Measurements from ENCODE around the gene ERGIC3.

The ERGIC3 gene

GRCh38 chr20:35586751-35587425 is 45.0 kb downstream of the ERGIC3 start:
- FAIRE-seq (no peak), DNase-seq (ENCODE audit: insufficient read length, low spot score) (no peak)
- no peak for TF ChIP-seq CTCF (IDR thresholded peaks at IDR 0.05; ENCODE audit: insufficient read depth, missing control alignments)

DNA sequence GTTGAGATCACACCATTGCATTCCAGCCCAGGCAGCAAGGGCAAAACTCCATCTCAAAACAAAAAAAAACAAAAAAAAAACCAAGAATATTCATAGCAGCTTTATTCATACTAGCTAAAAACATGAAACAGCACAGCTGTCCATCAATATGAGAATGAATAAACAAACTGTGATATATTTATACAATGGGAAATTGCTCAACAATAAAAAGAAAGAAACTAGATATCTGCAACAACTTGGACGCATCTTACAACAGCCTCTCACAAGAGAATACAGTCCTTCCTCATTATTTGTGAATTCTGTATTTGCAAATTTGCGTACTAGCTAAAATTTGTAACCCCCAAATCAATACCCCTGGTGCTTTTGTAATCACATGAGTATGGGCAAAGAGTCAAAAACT is 45.6 kb downstream of the ERGIC3 start:
- FAIRE-seq, result no peak

GRCh38 chr20:35588397-35588796 is 46.5 kb downstream of the ERGIC3 start:
- DNase-seq (ENCODE audit: insufficient read length, low spot score) (no peak), FAIRE-seq (no peak)
- TF ChIP-seq CTCF (IDR thresholded peaks at IDR 0.05; ENCODE audit: insufficient read depth, missing control alignments), result no peak

More for the DNA sequence above, 45.6 kb downstream of the ERGIC3 start:
- no peak for TF ChIP-seq CTCF (IDR thresholded peaks at IDR 0.05; ENCODE audit: insufficient read depth, missing control alignments)
- no peak for DNase-seq (ENCODE audit: insufficient read length, low spot score)

GRCh38 chr20:35592339-35592974 is 50.6 kb downstream of the ERGIC3 start:
- FAIRE-seq, result no peak
- no peak for TF ChIP-seq CTCF (IDR thresholded peaks at IDR 0.05; ENCODE audit: insufficient read depth, missing control alignments)
- DNase-seq (ENCODE audit: insufficient read length, low spot score), result no peak

DNA sequence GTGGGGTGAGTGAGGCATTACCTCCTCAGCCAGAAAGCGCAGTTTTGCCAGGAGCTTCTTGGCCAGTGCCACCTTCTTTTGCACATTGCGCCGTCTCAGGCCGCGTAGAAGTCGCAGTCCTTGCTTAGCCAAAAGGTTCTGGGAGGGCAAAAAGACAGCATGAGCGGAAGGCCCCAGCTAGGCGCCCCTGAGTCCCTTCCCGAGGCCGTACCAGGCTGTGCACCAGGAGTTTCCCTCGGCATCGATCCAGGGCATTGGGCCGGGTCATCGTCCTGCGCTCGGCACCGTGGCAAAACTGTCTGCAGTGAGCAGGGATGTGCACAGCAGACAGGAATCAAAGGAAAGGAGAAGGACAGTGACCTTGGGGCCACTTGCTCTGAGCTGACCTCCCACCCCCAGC is 53.6 kb downstream of the ERGIC3 start:
- DNase-seq (ENCODE audit: insufficient read length, low spot score), result no peak
- no peak for FAIRE-seq
- TF ChIP-seq CTCF (IDR thresholded peaks at IDR 0.05; ENCODE audit: insufficient read depth, missing control alignments), result no peak

DNA sequence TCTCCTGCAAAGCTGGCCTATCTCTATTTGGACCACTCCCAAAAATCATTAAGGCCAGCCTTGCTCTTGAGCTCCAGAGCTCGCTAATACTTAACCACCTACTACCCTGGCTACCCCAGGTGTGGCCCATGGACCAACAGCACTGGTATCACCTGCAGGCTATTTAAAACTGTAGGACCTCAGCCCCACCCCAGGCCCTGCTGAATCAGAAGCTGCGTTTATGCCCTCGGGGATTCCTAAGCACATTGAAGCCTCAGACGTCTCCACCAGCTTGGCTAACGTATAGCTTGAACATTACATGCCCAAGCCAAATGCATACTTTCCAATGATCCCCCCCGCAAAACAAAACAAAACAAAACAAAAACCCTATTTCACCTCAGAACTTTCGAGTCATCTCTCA is 54.0 kb downstream of the ERGIC3 start:
- TF ChIP-seq CTCF (IDR thresholded peaks at IDR 0.05; ENCODE audit: insufficient read depth, missing control alignments), result no peak
- FAIRE-seq (no peak), DNase-seq (ENCODE audit: insufficient read length, low spot score) (no peak)

- TF ChIP-seq CTCF (IDR thresholded peaks at IDR 0.05; ENCODE audit: insufficient read depth, missing control alignments), result no peak
- DNase-seq (ENCODE audit: insufficient read length, low spot score) (no peak), FAIRE-seq (peak; percentile 11)
Observed at GRCh38 chr20:35597186-35597585, 55.3 kb downstream of the ERGIC3 start.

All from D721Med (cell line).